NCI-H2081 (cell line): ENCODE data around the gene CCDC154.
"Not testable (repeated sequence)": the region's sequence is repeated elsewhere in the genome, so short reads cannot be mapped to it uniquely, and the experiment has no call there.

Experiments used
- DNase-seq, 2 experiments: peaks; one replicate each; lab custom pipeline; 2025; lab: John Stamatoyannopoulos, UW

CCDC154 gene

DNA sequence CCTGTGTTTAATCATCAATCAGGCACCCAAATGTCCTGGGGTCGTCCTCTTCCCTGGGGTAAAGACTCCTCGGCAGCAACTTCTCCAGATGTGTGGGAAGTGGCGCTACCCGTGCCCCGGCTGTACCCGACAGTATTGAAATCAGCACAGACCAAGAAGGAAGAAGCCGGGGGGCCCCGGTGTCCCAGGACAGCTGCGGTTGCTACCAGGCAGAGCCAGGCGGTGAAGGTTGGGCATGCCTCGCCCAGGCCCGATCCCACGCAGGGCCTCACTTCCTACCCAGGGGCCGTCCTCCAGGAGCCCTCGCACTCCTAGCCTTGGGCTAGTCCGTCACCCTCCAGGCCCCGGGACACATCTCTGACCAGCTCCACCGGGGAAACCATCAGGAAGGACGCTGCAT is 9.0 kb upstream of the CCDC154 start:
- DNase-seq: no peak

DNA sequence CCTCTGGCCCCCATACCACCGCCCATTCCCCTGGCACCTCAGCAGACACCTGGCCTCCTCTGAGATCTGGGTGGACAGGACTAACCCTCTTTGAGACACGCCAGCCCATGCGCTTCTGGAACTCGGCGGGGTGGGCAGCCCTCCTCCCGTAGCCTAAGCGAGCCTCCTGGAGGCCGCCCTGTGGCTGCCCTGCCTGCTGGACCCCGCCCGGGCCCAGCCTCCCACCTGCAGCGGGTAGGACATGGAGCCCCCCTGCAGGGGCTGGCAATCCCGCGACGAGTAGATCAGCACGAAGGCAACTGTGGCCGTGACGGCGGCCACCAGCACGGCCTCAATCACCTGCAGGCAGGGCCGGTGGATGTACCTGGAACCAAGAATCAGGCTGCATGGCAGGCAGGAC is 8.2 kb upstream of the CCDC154 start:
- DNase-seq: no peak

DNA sequence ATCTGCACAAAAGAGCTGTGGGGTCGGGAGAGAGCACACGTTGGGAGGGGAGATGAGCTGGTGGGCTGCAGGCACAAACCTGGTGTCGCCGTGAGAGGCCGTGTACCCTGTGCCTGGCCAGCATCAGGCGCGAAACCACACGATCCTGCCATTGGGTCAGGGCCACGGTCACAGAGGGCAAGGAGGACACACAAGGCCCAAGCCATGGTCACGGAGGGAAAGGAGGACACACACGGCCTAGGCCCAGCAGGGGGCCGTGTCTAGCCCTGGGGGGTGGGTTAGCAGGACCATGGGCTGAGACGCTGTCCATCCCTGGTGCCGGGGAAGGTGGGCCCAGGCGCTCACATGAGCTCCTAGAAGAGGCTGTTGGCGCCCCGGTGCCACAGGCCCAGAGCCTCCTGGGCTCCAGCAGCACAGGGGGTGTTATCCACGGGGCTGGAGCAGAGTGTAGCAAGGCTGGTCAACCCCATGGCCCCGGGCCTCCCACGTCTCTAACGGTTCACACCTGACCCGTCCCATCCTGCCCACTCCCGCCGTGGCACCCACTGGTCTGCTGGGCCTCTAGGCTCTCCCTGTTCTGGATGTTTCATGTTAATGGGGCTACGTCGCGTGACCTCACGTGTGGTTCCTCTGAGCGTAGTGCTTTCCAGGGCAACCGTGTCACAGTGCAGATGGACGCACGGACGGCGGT is 7.5 kb upstream of the CCDC154 start:
- no peak for DNase-seq

DNA sequence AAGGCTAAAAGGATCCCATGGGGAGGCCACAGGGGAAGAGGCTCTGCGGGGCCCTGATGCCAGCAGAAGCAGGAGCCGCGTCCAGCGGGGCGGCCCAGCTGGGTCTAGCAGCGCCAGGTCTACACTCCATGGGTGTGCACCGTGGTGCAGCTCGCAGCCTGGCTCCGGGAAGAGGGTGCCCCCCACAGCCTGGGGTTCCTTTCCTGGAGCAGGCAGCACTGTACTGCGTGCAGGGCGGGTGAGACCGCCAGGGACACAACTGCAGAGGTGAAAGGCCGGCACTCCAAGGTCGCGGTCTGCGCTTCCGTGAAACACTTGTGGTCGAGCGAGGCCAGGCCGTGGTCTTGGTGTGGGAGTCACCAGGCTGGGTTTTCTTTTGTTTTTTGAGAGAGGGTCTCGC is 6.5 kb upstream of the CCDC154 start:
- DNase-seq: no peak

DNA sequence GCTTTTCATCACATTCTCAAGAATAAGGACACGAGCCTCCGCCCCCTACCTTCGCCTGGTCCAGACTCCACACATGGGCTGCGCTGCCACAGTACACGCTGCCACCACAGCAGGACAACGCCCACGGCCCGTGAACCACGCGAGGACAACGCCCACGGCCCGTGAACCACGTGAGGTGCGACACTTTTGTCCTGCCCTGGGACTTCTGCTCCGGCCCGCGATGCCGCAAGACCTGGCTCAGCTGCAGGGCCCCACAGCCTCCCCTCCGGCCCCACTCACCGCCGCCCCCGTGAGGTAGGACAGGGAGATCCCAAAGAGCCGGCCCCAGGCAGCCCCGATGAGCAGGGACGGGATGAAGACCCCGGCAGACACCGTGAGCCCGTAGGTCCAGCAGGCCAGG is 5.9 kb upstream of the CCDC154 start:
- no peak for DNase-seq

DNA sequence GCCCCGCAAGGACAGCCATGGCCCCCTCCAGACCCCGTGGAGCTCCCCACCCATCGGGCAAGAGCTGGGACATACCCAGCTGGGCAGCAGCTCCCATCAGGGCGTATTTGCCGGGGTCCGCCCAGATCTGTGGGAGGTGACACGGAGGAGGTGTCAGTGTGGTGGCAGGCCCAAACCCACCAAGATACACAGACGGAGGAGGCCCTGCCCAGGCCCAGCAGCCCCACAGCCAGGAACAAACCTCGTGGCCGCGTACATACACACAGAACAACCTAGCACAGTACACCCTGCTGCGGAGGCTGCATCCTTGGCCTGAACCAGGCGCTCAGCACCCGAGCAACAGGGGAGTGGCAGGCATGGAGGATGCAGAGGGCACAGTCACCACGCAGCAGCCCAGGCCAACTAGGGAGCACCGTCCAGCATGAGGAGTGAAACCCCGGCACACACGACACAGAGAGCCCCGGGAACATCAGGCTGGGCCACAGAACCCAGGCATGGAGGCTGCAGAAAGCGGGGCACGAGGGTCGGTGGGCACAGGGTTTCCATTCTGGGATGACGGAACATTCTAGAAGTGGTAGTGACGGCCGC is 4.9 kb upstream of the CCDC154 start:
- no peak for DNase-seq

DNA sequence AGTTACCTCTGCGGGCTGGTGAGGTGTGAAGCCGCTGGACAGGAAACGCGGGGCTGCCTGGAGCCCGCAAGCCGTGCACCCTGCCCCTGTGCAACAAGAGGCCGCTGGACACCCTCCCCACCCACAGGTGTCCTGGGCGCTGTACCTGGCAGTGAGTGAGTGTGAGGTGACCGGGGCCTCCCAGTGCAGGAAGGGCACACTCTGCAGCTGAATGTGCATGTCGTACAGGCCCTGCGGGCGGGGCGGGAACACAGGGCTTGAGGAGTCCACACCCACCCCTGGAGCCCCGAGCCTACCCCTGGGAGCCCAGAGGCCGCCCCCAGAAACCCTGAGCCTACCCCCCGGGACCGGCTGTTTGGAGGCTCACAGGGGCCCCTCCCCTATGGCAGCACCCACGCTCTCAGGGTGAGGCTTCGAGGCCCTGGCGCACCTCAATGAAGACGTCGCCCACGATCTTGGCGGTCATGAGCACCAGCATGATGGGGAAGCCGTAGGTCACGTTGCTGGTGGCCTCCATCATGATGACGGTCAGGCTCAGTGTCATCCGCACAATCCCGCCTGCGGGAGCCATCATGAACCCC is 4.3 kb upstream of the CCDC154 start:
- no peak for DNase-seq

DNA sequence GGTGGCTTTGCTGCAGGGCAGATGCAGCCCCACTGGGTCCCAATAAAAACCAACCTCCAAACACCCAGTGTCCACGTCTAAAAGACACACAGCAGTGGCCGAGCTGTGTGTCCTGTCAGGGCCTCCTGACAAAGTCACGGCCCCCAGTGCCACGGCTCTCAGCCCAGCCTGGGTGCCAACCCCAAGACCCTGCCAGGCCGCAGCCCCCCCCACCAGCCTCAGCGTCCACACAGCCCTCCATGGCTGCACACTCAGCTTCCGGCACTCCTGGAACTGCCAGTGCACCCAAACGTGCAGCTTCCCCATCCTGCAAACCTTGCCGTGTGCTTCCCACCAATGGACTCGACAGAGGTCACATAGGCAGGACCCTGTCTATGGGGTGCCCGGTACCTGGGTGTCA is 3.6 kb upstream of the CCDC154 start:
- DNase-seq: no peak

DNA sequence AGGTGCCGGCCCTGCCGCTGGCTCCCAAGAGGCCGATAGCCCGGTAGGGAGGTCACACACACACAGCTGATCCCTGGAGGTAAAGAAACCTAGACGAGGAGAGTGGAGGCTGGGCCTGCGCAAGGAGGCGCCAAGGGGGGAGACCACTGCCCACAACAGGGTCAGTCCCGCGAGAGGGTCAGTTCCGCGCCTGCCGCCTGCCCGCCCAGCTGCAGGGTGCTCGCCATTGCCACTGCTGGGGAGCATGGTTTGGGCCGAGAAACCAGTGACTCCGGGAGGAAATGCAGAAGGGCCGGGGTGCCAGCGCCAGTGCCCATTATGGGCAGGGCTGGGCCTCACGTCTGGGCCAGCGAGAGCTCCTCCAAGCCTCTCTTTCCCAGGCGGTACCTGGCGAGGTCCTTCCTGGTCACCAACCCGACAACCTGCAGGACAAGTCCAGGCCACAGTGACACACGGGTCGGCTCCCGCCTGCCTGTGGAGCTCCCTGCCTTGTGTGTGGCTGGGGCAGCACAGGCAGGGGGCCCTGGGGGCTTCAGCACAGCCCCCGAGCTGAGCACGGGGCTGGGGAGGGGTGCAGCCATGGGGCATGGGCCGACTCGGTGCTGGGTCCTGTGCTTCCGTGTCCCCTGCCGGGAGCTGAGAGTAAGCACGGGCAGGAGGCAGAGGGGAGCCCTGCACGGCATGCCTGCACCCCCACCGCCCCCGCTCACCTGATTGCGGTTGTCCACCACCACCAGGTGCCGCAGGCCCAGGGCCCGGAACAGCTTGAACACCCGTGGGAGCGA is 2.1 kb upstream of the CCDC154 start:
- no peak for DNase-seq

DNA sequence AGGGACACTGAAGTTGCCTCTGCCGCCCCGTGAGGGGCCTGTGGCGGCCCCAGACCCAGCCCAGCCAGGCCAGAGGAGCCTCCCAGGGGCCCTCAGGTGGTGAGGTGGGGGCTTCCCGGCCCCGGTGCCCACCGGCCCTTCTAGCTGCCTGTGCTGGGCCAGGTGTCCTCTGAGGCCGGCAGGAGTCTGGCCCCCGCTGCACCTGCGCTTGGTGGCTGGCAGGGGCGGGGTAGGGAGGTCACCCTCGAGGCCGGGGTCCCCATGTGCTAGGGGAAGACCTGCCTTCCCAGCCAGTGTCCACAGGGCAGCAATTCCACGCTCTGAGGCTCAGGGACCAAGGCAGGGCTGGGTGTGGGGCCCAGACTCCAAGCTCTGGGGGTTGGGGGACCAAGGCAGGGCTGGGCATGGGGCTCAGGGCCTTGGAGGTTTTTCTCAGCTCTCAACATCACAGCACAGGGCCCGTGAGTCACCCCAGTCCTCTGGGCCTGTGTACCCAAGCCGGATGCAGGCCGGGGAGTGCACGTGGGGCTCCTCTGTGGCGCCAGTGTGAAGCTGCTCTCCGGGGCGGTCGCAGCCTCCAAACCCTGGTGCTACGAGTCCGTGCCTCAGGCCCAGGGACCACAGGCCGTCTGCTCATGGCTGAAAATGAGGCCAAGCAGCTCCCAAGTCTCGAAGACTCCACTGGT is 1.3 kb upstream of the CCDC154 start:
- DNase-seq: no peak

DNA sequence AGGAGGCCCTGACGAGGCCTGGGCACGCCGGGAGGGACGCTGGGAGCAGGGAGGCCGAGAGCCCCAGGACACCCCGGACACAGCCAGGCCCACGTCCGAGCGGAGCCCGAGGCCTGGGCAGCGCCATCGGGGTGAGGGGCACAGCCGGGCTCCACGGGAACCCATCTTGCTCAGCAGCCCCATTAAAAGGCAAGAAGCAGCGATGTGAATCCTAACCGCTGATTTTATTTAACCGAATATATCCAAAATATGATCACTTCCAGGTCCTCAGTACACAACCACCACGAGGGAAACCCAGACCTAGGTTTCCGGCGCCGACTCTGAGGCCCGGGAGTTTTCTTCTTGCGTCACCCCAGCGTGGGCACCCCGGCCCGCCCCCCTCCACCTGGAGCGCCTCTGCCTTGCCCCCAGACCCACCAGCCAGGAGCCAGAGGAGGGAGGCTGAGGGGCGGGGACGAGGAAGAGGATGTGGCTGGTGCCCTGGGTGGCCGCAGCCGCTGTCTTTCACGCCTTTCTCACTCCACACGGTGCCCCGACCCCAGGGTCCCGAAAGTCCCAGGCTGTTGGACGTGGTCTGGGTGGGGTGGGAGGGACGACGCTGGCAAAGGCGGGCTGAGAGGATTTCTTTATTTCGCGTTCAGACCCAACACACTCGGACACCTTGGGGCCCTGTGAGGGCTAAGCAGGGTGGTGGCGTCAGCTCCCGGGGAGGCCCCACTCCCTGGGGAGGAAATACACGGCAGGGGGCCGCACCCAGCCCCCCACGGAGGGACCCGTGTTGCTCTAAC is 568 bp upstream of the CCDC154 start:
- DNase-seq: no peak

DNA sequence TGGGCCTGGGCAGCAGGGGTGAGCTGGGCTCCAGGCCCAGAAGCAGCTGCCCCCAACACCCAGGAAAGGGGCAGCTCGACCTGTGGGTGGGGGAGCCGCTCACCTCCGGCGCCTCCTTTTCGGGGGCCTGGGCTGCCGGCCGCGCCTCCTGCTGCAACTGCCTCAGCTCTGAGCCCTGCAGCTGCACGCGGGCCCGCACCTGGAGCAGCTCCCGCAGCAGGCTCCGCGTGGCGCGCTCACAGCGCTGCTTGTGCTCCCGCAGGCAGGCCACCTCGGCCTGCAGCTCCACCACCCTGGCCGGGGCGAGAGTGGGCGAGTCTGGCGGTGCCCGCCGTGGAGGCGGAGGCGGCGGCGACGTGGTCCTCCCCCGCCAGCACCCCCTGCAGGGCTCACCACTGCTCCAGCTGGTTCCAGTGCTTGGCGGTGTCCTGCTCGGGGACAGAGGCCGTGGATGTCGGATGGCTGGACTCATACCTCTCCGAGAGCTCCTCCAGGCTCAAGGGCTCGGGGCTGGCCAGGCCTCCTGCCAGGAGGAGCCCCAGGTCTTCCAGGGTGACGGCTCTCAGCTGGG is 868 bp downstream of the CCDC154 start:
- DNase-seq: no peak

DNA sequence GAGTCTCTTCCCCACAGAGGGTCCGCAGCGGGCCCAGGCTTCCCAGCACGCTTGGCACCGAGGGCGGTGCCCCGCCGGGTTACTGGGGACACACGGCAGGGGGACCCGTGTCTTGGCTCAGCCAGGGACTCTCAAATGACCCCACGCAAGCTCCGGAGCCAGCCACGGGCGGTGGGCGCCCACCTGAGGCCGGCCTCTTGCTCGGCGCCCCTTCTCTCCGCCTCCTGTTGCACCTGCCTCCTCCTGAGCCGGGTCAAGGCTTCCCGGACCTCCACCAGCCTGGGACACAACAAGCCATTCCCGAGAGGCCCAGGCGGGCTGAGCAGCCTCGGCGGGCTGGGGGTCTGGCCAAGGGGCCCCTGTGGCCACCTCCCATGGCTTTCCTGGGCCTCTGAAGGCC is 1.7 kb downstream of the CCDC154 start:
- DNase-seq: no peak

DNA sequence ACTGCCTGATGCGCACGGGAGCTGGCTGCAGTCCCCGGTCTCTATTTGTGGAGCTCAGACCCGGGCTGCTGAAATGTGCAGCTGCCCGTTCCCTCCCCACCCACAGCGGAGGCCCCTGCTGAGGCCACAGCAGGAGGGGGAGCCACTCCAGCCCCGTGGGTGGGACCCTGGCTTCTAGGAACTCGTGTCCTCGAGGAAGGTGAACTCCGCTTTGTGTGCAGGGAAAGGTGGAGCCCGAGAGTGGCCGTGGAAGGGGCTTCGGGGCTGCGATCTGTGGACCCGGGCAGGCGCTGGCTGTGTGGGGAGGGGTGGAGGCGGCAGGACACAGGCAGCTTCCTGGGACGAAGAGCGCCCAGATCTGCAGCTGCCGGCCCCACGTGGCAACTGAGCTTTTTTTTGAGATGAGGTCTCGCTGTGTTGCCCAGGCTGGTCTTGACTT is 2.9 kb downstream of the CCDC154 start:
- peak in 1 of 2 experiments; percentile 12 for DNase-seq

DNA sequence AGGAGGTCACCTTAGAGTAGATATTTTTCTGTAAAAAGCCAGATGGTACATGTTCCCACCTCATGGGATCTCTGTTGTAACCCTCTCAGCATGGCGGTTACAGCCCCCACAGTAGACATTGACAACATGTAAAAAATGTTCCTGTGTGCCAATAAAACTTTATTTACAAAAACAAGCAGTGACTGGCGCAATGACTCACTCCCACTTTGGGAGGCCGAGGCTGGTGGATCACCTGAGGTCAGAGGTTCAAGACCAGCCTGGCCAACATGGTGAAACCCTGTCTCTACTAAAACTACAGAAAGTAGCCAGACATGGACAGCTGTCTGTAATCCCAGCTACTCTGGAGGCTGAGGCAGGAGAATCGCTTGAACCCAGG is 4.7 kb downstream of the CCDC154 start:
- DNase-seq: not testable (repeated sequence)

DNA sequence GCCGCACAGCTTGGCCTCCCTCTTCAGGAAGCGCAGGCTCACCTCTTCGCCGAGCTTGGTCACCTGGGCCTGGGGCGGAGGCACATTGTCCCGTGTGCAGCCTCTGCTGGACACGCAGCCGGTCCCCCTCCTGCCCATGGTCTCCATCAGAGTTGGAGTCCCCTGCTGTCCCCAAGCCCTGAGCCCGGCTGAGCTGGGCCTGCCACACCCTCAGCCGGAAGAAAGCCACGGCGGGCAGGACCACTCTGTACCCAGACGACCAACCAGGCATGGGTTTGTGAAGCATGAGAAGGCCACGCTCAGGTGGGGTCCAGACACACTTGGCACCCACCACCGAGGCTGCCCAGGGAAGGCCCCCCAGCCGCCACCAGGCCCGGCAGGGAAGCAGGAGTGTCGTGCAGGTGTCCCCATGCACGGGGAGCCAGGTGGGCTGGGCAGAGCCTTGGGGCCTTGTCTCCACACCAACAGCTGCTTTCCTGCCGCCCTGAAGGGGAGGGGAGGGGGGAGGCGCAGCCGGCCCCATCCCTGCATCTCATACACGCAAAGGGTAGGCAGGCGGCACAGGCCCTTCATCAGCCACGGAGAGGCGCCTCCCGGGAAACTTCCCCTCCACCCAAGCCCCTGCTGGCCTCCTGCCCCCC is 5.2 kb downstream of the CCDC154 start:
- peak; percentile 19 to 71 for DNase-seq

DNA sequence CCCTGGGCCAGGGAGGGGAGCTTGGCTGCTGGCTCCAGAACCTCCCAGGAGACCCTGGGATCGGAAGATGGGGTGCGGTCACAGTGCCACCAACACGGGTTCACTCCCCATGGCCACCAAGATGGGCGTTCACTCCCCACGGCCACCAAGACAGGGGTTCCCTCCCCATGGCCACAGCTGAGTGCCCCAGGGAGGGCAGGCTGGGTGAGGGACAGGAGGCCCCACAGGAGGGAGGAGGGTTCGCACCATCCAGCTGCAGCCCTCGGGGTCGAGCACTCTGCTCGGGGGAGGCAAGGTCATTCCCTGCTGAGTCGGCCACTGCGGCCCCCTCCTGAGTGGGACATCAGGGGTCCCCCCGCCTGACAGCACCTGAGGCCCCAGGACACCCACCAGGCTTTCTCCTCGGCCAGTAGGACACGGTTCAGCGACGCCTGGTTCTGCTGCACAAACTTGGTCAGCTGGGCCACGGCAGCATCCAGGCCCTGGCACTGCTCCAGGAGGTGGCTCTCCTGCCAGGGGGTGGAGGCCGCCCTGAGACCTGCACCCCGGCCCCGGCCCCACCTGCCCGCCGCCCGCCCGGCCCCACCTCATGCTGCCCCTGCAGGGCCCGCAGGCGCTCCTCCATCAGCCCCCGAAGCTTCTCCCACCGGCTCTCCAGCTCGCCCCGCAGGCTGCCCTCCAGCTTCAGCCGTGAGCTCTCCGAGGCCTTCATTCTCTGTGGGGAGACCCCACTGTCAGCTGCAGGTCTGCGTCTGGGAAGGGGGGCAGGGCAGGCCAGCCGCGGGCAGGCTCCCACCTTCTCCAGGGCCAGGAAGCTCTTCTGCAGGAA is 5.9 kb downstream of the CCDC154 start:
- DNase-seq: no peak

DNA sequence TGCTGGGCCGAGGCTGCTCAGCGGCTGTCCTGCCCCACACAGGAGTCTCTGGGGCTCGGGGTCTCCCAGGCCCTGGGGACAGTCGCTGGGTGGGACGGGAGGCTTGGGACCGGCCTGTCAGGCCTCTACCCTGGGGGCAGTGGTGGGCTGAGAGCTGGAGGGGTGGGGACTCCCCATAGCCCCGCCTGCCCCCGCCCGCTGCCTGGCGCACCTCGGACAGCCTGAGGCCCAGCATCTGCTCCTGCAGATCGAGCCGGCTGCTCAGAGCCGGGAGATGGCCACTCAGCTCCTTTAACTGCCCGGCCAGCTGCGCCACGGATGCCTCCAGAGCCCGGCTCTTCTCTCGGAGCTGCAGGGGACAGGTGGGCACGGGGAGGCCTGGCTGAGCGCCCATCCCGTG is 6.8 kb downstream of the CCDC154 start:
- DNase-seq: no peak

DNA sequence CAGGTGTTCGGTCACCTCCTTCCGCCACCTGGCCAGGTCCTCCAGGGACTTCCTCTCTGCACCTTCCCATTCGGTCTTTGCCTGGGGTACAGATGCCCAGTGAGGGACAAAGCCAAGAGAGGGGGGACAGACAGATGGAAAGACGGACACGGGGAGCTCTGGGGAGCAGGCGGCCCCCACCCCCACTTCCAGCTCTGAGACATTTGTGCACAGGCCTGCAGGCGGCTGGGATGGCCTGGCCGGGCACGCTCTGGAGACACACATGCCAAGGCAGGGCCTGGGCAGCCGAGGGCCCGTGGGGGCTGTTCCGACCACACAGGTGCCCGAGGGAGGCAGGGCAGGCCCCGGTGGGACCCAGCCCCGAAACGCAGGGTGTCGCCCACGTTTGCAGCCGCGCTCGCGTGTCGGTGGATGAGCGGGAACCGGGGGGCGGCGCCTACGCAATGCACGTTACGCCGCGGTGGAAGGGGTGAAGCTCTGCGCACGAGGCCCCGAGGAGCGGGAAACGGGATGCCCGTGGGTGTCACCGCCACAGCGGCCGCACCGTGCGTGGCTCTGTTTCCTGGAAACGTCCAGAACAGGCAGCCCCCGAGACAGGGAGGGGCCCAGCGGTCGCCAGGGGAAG is 7.5 kb downstream of the CCDC154 start:
- no peak for DNase-seq
